Caco-2 (cell line): ENCODE measurements around the gene EFNA1. TPM values are rescaled to one million over a fixed set of nuclear protein-coding genes. Genes with fewer than 3 reads are reported as not detected.

Experiments
- BruUV-seq: library from RNA; stranded (reverse); fragments of 400-500 nt; replicated peaks from 2 replicates; lab custom pipeline; 2021; lab: Mats Ljungman, UMichigan
- CTCF ChIA-PET: fragments of 300-600 bp; sonication (Branson Sonifier 250); formaldehyde crosslinking; loops from one replicate; lab custom pipeline; 2022; ENCODE audit warnings: antibody characterized with exemption; lab: Charles Lee
- POLR2A ChIA-PET: fragments of 300-600 bp; sonication (Branson Sonifier 250); formaldehyde crosslinking; loops from one replicate; lab custom pipeline; 2022; ENCODE audit warnings: antibody characterized with exemption; lab: Charles Lee
- DNase-seq, 2 experiments: peaks; one replicate each; pipeline versions ENCODE4 v3.0.0 to v3.0.0-alpha.2; 2020 to 2022
- H3K27me3 ChIP-seq: replicated peaks from 2 replicates; pipeline ENCODE4 v1.6.0; 2011; ENCODE audit warnings: low read length; ENCODE audit not compliant: control insufficient read depth, insufficient read depth
- H3K36me3 ChIP-seq: 2 replicates; pipeline ENCODE4 v1.5.1; 2011; ENCODE audit warnings: low read length; ENCODE audit not compliant: control insufficient read depth, insufficient read depth
- H3K4me1 ChIP-seq: fragments of 250-450 bp; sonication (Bioruptor Pico); 2 replicates; pipeline ENCODE4 v1.5.1; 2020; ENCODE audit warnings: mild to moderate bottlenecking
- H3K4me3 ChIP-seq: 2 replicates; pipeline ENCODE4 v1.5.1; 2011; ENCODE audit warnings: low read depth, mild to moderate bottlenecking, control low read depth, low read length
- H3K9me3 ChIP-seq: fragments of 250-450 bp; sonication (Bioruptor Pico); 2 replicates; pipeline ENCODE4 v1.5.1; 2020; ENCODE audit warnings: mild to moderate bottlenecking, moderate library complexity
- H3K27ac Mint-ChIP-seq: one replicate; pipeline ENCODE4 v1.8.0; 2022; ENCODE audit warnings: mixed read lengths; ENCODE audit not compliant: unreplicated experiment
- H3K27me3 Mint-ChIP-seq: one replicate; pipeline ENCODE4 v1.8.0; 2022; ENCODE audit warnings: mixed read lengths; ENCODE audit not compliant: insufficient read depth, unreplicated experiment
- H3K36me3 Mint-ChIP-seq: one replicate; pipeline ENCODE4 v1.8.0; 2022; ENCODE audit warnings: mild to moderate bottlenecking, mixed read lengths; ENCODE audit not compliant: insufficient read depth, unreplicated experiment
- H3K4me1 Mint-ChIP-seq: one replicate; pipeline ENCODE4 v1.8.0; 2022; ENCODE audit warnings: low read depth, mixed read lengths; ENCODE audit not compliant: unreplicated experiment
- H3K4me3 Mint-ChIP-seq: one replicate; pipeline ENCODE4 v1.8.0; 2022; ENCODE audit warnings: mild to moderate bottlenecking, moderate library complexity, mixed read lengths; ENCODE audit not compliant: unreplicated experiment
- H3K9me3 Mint-ChIP-seq: one replicate; pipeline ENCODE4 v1.8.0; 2022; ENCODE audit warnings: mixed read lengths; ENCODE audit not compliant: unreplicated experiment
- CTCF ChIP-seq, 2 experiments: fragments of 200-600 bp in 1 of 2; IDR thresholded peaks; 1 replicate in 1 of 2; 2 replicates in 1 of 2; pipeline versions ENCODE4 v1.5.1 to v1.8.0; 2011 to 2022; ENCODE audit warnings: antibody characterized with exemption in 1 of 2, control low read depth in 1 of 2, inconsistent platforms in 1 of 2, low read depth in 1 of 2, low read length in 1 of 2, mild to moderate bottlenecking in 1 of 2, moderate library complexity in 1 of 2; ENCODE audit not compliant: insufficient read depth in 1 of 2, severe bottlenecking in 1 of 2, unreplicated experiment in 1 of 2
- intact Hi-C: fragments of 100-400 bp; cut with micrococcal nuclease; formaldehyde crosslinking; loops from one replicate; pipeline ENCODE4 v1.10.0; 2022; ENCODE audit not compliant: unreplicated experiment
- total RNA-seq: library from RNA; stranded (reverse); gene quantifications from 2 replicates; pipeline ENCODE4 v1.2.3, GENCODE V29; 2022

The EFNA1 gene
- total RNA-seq, 1 experiment from 2014 or later: 47.9 TPM

GRCh38 chr1:155093911-155094621, 33.6 kb upstream of the EFNA1 start:
- no peaks in the 10 kb centered on the region for H3K9me3 ChIP-seq
- H3K9me3 Mint-ChIP-seq: no peaks in the 10 kb centered on the region
- peaks cover 6% of the 10 kb centered on the region for H3K4me1 Mint-ChIP-seq
- no peak overlapping the region for H3K4me3 ChIP-seq
- ChIA-PET CTCF (interaction anchor here (0.5 to 4.9 kb wide), 5 partner anchors 26 to 79 kb away, joined by 4 to 147 read pairs (median 8); partner anchors contain the start of gene KRTCAP2), POLR2A (no interaction called here)
- no peaks in the 10 kb centered on the region for H3K36me3 Mint-ChIP-seq
- no TSS peak for BruUV-seq
- no peaks in the 10 kb centered on the region for H3K36me3 ChIP-seq
- H3K4me1 ChIP-seq: peaks cover 8% of the 10 kb centered on the region
- intact Hi-C loops: loop anchor here (1.0 to 2.0 kb wide), 4 partner anchors 32 to 73 kb away; partner anchors contain the start of genes DPM3 and SLC50A1
- no peaks in the 10 kb centered on the region for H3K27me3 Mint-ChIP-seq
- peak; percentile 43 to 54 for TF ChIP-seq CTCF (IDR thresholded peaks at IDR 0.05; ENCODE audit: insufficient read depth in 1 of 2, low read depth in 1 of 2, low read length in 1 of 2, severe bottlenecking in 1 of 2, unreplicated experiment in 1 of 2)
- H3K27me3 ChIP-seq: no peaks in the 10 kb centered on the region
- H3K27ac Mint-ChIP-seq: no peak overlapping the region
- H3K4me3 Mint-ChIP-seq: no peak overlapping the region
- DNase-seq: no peak

- H3K27me3 ChIP-seq: no peaks in the 10 kb centered on the region
- Mint-ChIP-seq H3K36me3 (no peaks in the 10 kb centered on the region), H3K9me3 (no peaks in the 10 kb centered on the region), H3K4me1 (peaks cover 6% of the 10 kb centered on the region), H3K4me3 (no peak overlapping the region), H3K27ac (no peak overlapping the region), H3K27me3 (no peaks in the 10 kb centered on the region)
- TF ChIP-seq CTCF (IDR thresholded peaks at IDR 0.05; ENCODE audit: insufficient read depth in 1 of 2, low read depth in 1 of 2, low read length in 1 of 2, severe bottlenecking in 1 of 2, unreplicated experiment in 1 of 2): no peak
- CTCF ChIA-PET: interaction anchor here (0.6 to 2.4 kb wide), 3 partner anchors 27 to 78 kb away, joined by 4 to 12 read pairs (median 8); partner anchors contain the start of gene KRTCAP2
- H3K4me1 ChIP-seq: peaks cover 8% of the 10 kb centered on the region
- intact Hi-C loops: loop anchor here (1.0 to 2.0 kb wide), 4 partner anchors 32 to 73 kb away; partner anchors contain the start of genes DPM3 and SLC50A1
- H3K36me3 ChIP-seq: no peaks in the 10 kb centered on the region
- H3K9me3 ChIP-seq: no peaks in the 10 kb centered on the region
- BruUV-seq: no TSS peak
- no peak for DNase-seq
- POLR2A ChIA-PET: no interaction called here
- H3K4me3 ChIP-seq: no peak overlapping the region
Measured at GRCh38 chr1:155094622-155094948, 33.1 kb upstream of the EFNA1 start.

- H3K27me3 Mint-ChIP-seq: no peaks in the 10 kb centered on the region
- no peaks in the 10 kb centered on the region for H3K4me1 Mint-ChIP-seq
- BruUV-seq: no TSS peak
- no peak overlapping the region for H3K4me3 Mint-ChIP-seq
- TF ChIP-seq CTCF (IDR thresholded peaks at IDR 0.05; ENCODE audit: insufficient read depth in 1 of 2, low read depth in 1 of 2, low read length in 1 of 2, severe bottlenecking in 1 of 2, unreplicated experiment in 1 of 2): no peak
- H3K9me3 Mint-ChIP-seq: no peaks in the 10 kb centered on the region
- H3K27ac Mint-ChIP-seq: no peak overlapping the region
- CTCF ChIA-PET: interaction anchor here (0.6 to 2.2 kb wide), 4 partner anchors 8 to 179 kb away, joined by 3 to 10 read pairs (median 4); partner anchors contain the start of gene KRTCAP2
- no peak overlapping the region for H3K4me3 ChIP-seq
- no peaks in the 10 kb centered on the region for H3K36me3 ChIP-seq
- H3K36me3 Mint-ChIP-seq: no peaks in the 10 kb centered on the region
- H3K27me3 ChIP-seq: no peaks in the 10 kb centered on the region
- DNase-seq: no peak
- POLR2A ChIA-PET: interaction anchor here (0.7 kb wide), 1 partner anchor 67 kb away, joined by 3 read pairs; no protein-coding TSS in a partner anchor
- no peaks in the 10 kb centered on the region for H3K4me1 ChIP-seq
- intact Hi-C loops: no loop called here
- H3K9me3 ChIP-seq: no peaks in the 10 kb centered on the region
Measured at GRCh38 chr1:155099331-155099730, 28.3 kb upstream of the EFNA1 start.
